IMR-90 (cell line): ENCODE measurements around the gene EGR2. TPM values are rescaled to one million over a fixed set of nuclear protein-coding genes. Genes with fewer than 3 reads are reported as not detected.

Source experiments
- ATAC-seq: fragments of 200-7000 bp; cut with Tn5 transposase; 2 replicates; pipeline ENCODE4 v1.9.1; 2020; ENCODE audit warnings: low read depth, mild to moderate bottlenecking, moderate library complexity
- BruUV-seq: library from RNA; stranded (reverse); fragments of 400-500 nt; replicated peaks from 2 replicates; lab custom pipeline; 2021; lab: Mats Ljungman, UMichigan
- CTCF ChIA-PET: fragments of 300-600 bp; formaldehyde crosslinking; extraction: SDS; loops from one replicate; lab custom pipeline; 2021; ENCODE audit warnings: antibody characterized with exemption; lab: Yijun Ruan, JAX
- POLR2A ChIA-PET: fragments of 300-600 bp; sonication (Branson Sonifier 250); formaldehyde crosslinking; loops from one replicate; lab custom pipeline; 2022; ENCODE audit warnings: antibody characterized with exemption; ENCODE audit not compliant: unreplicated experiment; lab: Charles Lee
- DNase-seq: peaks from one replicate; pipeline ENCODE4 v3.0.0; 2013
- H2AFZ ChIP-seq: replicated peaks from 2 replicates; pipeline ENCODE3; 2013; ENCODE audit warnings: low read length, mild to moderate bottlenecking; ENCODE audit not compliant: poor library complexity
- H2AK5ac ChIP-seq: 2 replicates; pipeline ENCODE4 v1.6.1; 2013; ENCODE audit warnings: low read depth, low read length, inconsistent platforms
- H2AK9ac ChIP-seq: replicated peaks from 2 replicates; pipeline ENCODE3; 2013; ENCODE audit warnings: mild to moderate bottlenecking, low read depth, low read length, moderate library complexity; ENCODE audit not compliant: poor library complexity
- H2BK120ac ChIP-seq: 2 replicates; pipeline ENCODE4 v1.6.1; 2013; ENCODE audit warnings: low read depth, low read length, inconsistent platforms
- H2BK15ac ChIP-seq: 3 replicates; pipeline ENCODE4 v1.6.1; 2013; ENCODE audit warnings: low read depth, low read length, inconsistent platforms
- H2BK20ac ChIP-seq: 2 replicates; pipeline ENCODE4 v1.6.1; 2013; ENCODE audit warnings: low read depth, mild to moderate bottlenecking, inconsistent platforms, low read length, moderate library complexity
- H2BK5ac ChIP-seq: 2 replicates; pipeline ENCODE4 v1.6.1; 2013; ENCODE audit warnings: mild to moderate bottlenecking, low read depth, low read length, inconsistent platforms; ENCODE audit not compliant: poor library complexity, severe bottlenecking
- H3K14ac ChIP-seq: replicated peaks from 2 replicates; pipeline ENCODE4 v1.6.1; 2013; ENCODE audit warnings: low read depth, low read length, inconsistent platforms
- H3K18ac ChIP-seq: 2 replicates; pipeline ENCODE4 v1.6.1; 2013; ENCODE audit warnings: low read depth, low read length, control low read depth
- H3K23ac ChIP-seq: 2 replicates; pipeline ENCODE4 v1.6.1; 2013; ENCODE audit warnings: low read depth, low read length, inconsistent platforms
- H3K27ac ChIP-seq: 2 replicates; pipeline ENCODE4 v1.5.1; 2013; ENCODE audit warnings: mild to moderate bottlenecking, control low read depth, low read length; ENCODE audit not compliant: insufficient read depth
- H3K27me3 ChIP-seq: 2 replicates; pipeline ENCODE4 v1.6.1; 2013; ENCODE audit warnings: low read length; ENCODE audit not compliant: control insufficient read depth, insufficient read depth
- H3K36me3 ChIP-seq: 2 replicates; pipeline ENCODE4 v1.6.1; 2013; ENCODE audit warnings: low read length, mixed read lengths; ENCODE audit not compliant: control insufficient read depth, insufficient read depth
- H3K4ac ChIP-seq: 2 replicates; pipeline ENCODE4 v1.6.1; 2013; ENCODE audit warnings: low read depth, low read length, inconsistent platforms
- H3K4me1 ChIP-seq: 2 replicates; pipeline ENCODE4 v1.6.1; 2013; ENCODE audit warnings: low read length, mixed read lengths; ENCODE audit not compliant: control insufficient read depth, insufficient read depth
- H3K4me2 ChIP-seq: 2 replicates; pipeline ENCODE4 v1.6.1; 2013; ENCODE audit warnings: low read depth, mild to moderate bottlenecking, control low read depth, low read length, moderate library complexity
- H3K4me3 ChIP-seq: 2 replicates; pipeline ENCODE4 v1.5.1; 2013; ENCODE audit warnings: low read depth, mild to moderate bottlenecking, control low read depth, low read length, moderate library complexity; ENCODE audit not compliant: insufficient read depth
- H3K56ac ChIP-seq: 2 replicates; pipeline ENCODE4 v1.6.1; 2013; ENCODE audit warnings: low read length, inconsistent platforms; ENCODE audit not compliant: insufficient read depth; ENCODE audit errors: extremely low read depth
- H3K79me1 ChIP-seq, 2 experiments: 2 replicates each; pipeline ENCODE4 v1.6.1; 2013; ENCODE audit warnings: low read length in 2 of 2, inconsistent platforms in 1 of 2, low read depth in 1 of 2
- H3K9ac ChIP-seq: 2 replicates; pipeline ENCODE4 v1.6.1; 2013; ENCODE audit warnings: low read depth, low read length, control low read depth
- H3K9me1 ChIP-seq: 2 replicates; pipeline ENCODE4 v1.6.1; 2013; ENCODE audit warnings: low read length, inconsistent platforms; ENCODE audit not compliant: insufficient read depth
- H3K9me3 ChIP-seq: 2 replicates; pipeline ENCODE4 v1.6.1; 2013; ENCODE audit warnings: low read length; ENCODE audit not compliant: control insufficient read depth, insufficient read depth
- H4K20me1 ChIP-seq: 2 replicates; pipeline ENCODE4 v1.6.1; 2013; ENCODE audit warnings: low read length, inconsistent platforms; ENCODE audit not compliant: insufficient read depth
- H4K5ac ChIP-seq: 2 replicates; pipeline ENCODE4 v1.6.1; 2013; ENCODE audit warnings: mild to moderate bottlenecking, low read depth, low read length, control low read depth
- H4K8ac ChIP-seq, 2 experiments: 2 replicates each; pipeline ENCODE4 v1.6.1; 2013; ENCODE audit warnings: low read depth in 2 of 2, low read length in 2 of 2, control low read depth in 1 of 2, inconsistent platforms in 1 of 2
- H4K91ac ChIP-seq: 2 replicates; pipeline ENCODE4 v1.6.1; 2013; ENCODE audit warnings: low read depth, low read length, inconsistent platforms; ENCODE audit not compliant: insufficient read depth
- BHLHE40 ChIP-seq: fragments of 150-350 bp; IDR thresholded peaks from 2 replicates; pipeline ENCODE4 v1.6.1; 2016; ENCODE audit warnings: mild to moderate bottlenecking, low read depth, low read length
- CEBPB ChIP-seq: IDR thresholded peaks from 2 replicates; pipeline ENCODE4 v1.6.1; 2012; ENCODE audit warnings: low read depth, low read length, improper control_type of control experiment
- CTCF ChIP-seq: conservative IDR thresholded peaks from 2 replicates; pipeline ENCODE4 v1.5.1; 2012; ENCODE audit warnings: mild to moderate bottlenecking, low read depth, low read length, improper control_type of control experiment
- FOS ChIP-seq: fragments of 150-350 bp; IDR thresholded peaks from 2 replicates; pipeline ENCODE4 v1.6.1; 2016; ENCODE audit warnings: low read depth, low read length
- MAZ ChIP-seq: IDR thresholded peaks from 2 replicates; pipeline ENCODE4 v1.6.1; 2012; ENCODE audit warnings: low read depth, mild to moderate bottlenecking, low read length, improper control_type of control experiment, moderate library complexity, borderline replicate concordance
- MXI1 ChIP-seq: IDR thresholded peaks from 2 replicates; pipeline ENCODE4 v1.6.1; 2012; ENCODE audit warnings: low read depth, mild to moderate bottlenecking, low read length, moderate library complexity, borderline replicate concordance
- NFE2L2 ChIP-seq: fragments of 150-350 bp; IDR thresholded peaks from 2 replicates; pipeline ENCODE4 v1.6.1; 2016; ENCODE audit warnings: low read depth, mild to moderate bottlenecking, low read length
- POLR2A ChIP-seq: IDR thresholded peaks from 2 replicates; pipeline ENCODE4 v1.6.1; 2012; ENCODE audit warnings: mild to moderate bottlenecking, low read depth, low read length
- USF2 ChIP-seq: fragments of 150-350 bp; IDR thresholded peaks from 2 replicates; pipeline ENCODE4 v1.6.1; 2017; ENCODE audit warnings: mild to moderate bottlenecking, antibody characterized with exemption, low read length, low read depth
- WGBS, 2 experiments: methylation state at CpG; one replicate each; pipeline versions ENCODE4 v1.1.5 to v1.1.7; 2013; ENCODE audit warnings: missing lambda C conversion rate in 2 of 2; ENCODE audit not compliant: insufficient read length in 1 of 2; ENCODE audit errors: extremely low coverage in 2 of 2; 5-methylcytosine and 5-hydroxymethylcytosine counted together
- dilution Hi-C: fragments of 300-500 bp; cut with HindIII; formaldehyde crosslinking; loops from one replicate; pipeline ENCODE4 v1.14.3; 2018; ENCODE audit warnings: low sequenced_read_pairs; ENCODE audit not compliant: unreplicated experiment
- in situ Hi-C: fragments of 300-500 bp; cut with MboI; formaldehyde crosslinking; loops from 3 replicates; pipeline ENCODE4 v1.14.3; 2019; ENCODE audit warnings: low sequenced_read_pairs, inconsistent platforms, mixed read lengths
- intact Hi-C: fragments of 100-400 bp; cut with micrococcal nuclease; formaldehyde crosslinking; loops from 2 replicates; pipeline ENCODE4 v1.10.0; 2022
- polyA plus RNA-seq, 3 experiments: library from polyadenylated mRNA; depleted of rRNA; stranded (reverse); fragments of >200 nt; gene quantifications; 2 replicates each; pipeline ENCODE4 v1.2.3, GENCODE V29; 2012; ENCODE audit warnings: low replicate concordance in 1 of 3
- total RNA-seq: library from RNA; depleted of rRNA; stranded (reverse); fragments of >200 nt; gene quantifications from 2 replicates; pipeline ENCODE4 v1.2.3, GENCODE V29; 2012
- TF ChIP-seq, protein P1 (sequence below): fragments of 150-350 bp; IDR thresholded peaks from 2 replicates; pipeline ENCODE4 v1.6.1; 2016; ENCODE audit warnings: low read depth, mild to moderate bottlenecking, low read length, moderate library complexity, borderline replicate concordance

Gene EGR2
- total and polyA plus RNA-seq, 2 of the 4 experiments (the other 2 are of a cell fraction), result 0.36 to 1.2 TPM

GRCh38 chr10:62819141-62819920 is 3.2 kb upstream of the EGR2 start (continued):
- TF ChIP-seq FOS (no peak), MXI1 (no peak)

GRCh38 chr10:62818426-62819011 is 2.4 kb upstream of the EGR2 start:
- peaks cover 50% of the 10 kb centered on the region for H3K27me3 ChIP-seq
- DNase-seq, result no peak
- no peak overlapping the region for H3K4ac ChIP-seq
- intact Hi-C loops, result loop anchor here (1.0 to 5.0 kb wide), 5 partner anchors 208 to 551 kb away; partner anchors contain the start of gene RTKN2
- H2AK5ac ChIP-seq, result no peak overlapping the region
- no peak overlapping the region for H3K9ac ChIP-seq
- no peaks in the 10 kb centered on the region for H3K9me1 ChIP-seq
- no peak overlapping the region for H2BK20ac ChIP-seq
- peaks cover 7% of the 10 kb centered on the region; the same call in 1 of the 2 replicates for H3K4me1 ChIP-seq
- CTCF ChIA-PET, result interaction anchor here (1.0 to 2.6 kb wide), 5 partner anchors 13 to 327 kb away, joined by 3 to 18 read pairs (median 4); partner anchors contain the start of gene ADO
- H3K27ac ChIP-seq, result no peak overlapping the region
- no peak overlapping the region for H2AK9ac ChIP-seq
- no peaks in the 10 kb centered on the region for H3K9me3 ChIP-seq
- no peak overlapping the region for H3K23ac ChIP-seq
- no peak overlapping the region for H4K91ac ChIP-seq
- no peaks in the 10 kb centered on the region for H3K36me3 ChIP-seq
- H3K4me3 ChIP-seq, result peak overlapping the region; percentile 16
- no peak overlapping the region for H4K8ac ChIP-seq
- TF ChIP-seq POLR2A, result no peak
- TF ChIP-seq, protein P1, sequence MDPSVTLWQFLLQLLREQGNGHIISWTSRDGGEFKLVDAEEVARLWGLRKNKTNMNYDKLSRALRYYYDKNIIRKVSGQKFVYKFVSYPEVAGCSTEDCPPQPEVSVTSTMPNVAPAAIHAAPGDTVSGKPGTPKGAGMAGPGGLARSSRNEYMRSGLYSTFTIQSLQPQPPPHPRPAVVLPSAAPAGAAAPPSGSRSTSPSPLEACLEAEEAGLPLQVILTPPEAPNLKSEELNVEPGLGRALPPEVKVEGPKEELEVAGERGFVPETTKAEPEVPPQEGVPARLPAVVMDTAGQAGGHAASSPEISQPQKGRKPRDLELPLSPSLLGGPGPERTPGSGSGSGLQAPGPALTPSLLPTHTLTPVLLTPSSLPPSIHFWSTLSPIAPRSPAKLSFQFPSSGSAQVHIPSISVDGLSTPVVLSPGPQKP, result no peak
- no peak for TF ChIP-seq USF2
- TF ChIP-seq CEBPB, result no peak
- TF ChIP-seq NFE2L2, result no peak
- TF ChIP-seq CTCF, result peak; percentile 27; the same call in 1 of the 2 replicates
- no peak for TF ChIP-seq MAZ
- TF ChIP-seq BHLHE40, result 0 out of 2 replicates have a peak, but pooled peaks have one; percentile 3
- no peak overlapping the region for H3K18ac ChIP-seq
- in situ Hi-C loops, result loop anchor here (10.0 to 25.0 kb wide), 3 partner anchors 336 to 781 kb away; partner anchors contain the start of gene RTKN2
- peak overlapping the region; percentile 65 for H3K4me2 ChIP-seq
- POLR2A ChIA-PET, result interaction anchor here (0.5 to 0.6 kb wide), 2 partner anchors 204 to 327 kb away, joined by 3 to 5 read pairs; no protein-coding TSS in a partner anchor
- H3K79me1 ChIP-seq, result no peaks in the 10 kb centered on the region
- dilution Hi-C loops, result no loop called here
- peaks cover 14% of the 10 kb centered on the region for H4K20me1 ChIP-seq
- no peak overlapping the region for H2AFZ ChIP-seq
- no peak overlapping the region for H2BK5ac ChIP-seq
- no peak overlapping the region for H3K14ac ChIP-seq
- no peak overlapping the region for H2BK15ac ChIP-seq
- 4% methylated on average over 23 of the region's 65 CpGs; no CpG with 5 or more reads in 1 of the 2 experiments for WGBS, 2 experiments
- H4K5ac ChIP-seq, result no peak overlapping the region
- BruUV-seq, result no TSS peak
- no peak for ATAC-seq
- no peak overlapping the region for H2BK120ac ChIP-seq
- H3K56ac ChIP-seq, result no peak overlapping the region
